ENCODE measurements around the gene XPC. TPM values are rescaled to one million over a fixed set of nuclear protein-coding genes. Genes with fewer than 3 reads are reported as not detected.

The XPC gene
- total and polyA plus RNA-seq, 2 of the 8 experiments (the other 6 are each of a cell fraction or from before 2014, with no cell fraction given) = 8.8 to 27.3 TPM

- H2BK12ac ChIP-seq (ENCODE audit: low read depth, low read length) = no peak overlapping the region
- DNase-seq (ENCODE audit: low read depth in 1 of 2, low spot score in 2 of 2) = peak; percentile 64 to 86
- H3K27me3 ChIP-seq (replicated peaks in 1 of 4; ENCODE audit: control insufficient read depth in 3 of 4, extremely low read depth in 1 of 4, insufficient read depth in 3 of 4, low read length in 3 of 4) = no peaks in the 10 kb centered on the region
- H3K9ac ChIP-seq (replicated peaks in 1 of 4; ENCODE audit: extremely low read depth in 1 of 4, low read depth in 3 of 4, low read length in 3 of 4) = peak overlapping the region in 3 of 4 experiments; percentile 0 to 58 (median 20); a peak in 4 of 7 replicates
- no peak overlapping the region for H3K56ac ChIP-seq (replicated peaks; ENCODE audit: insufficient read length, low read depth, low read length)
- H4K20me1 ChIP-seq (replicated peaks in 1 of 2; ENCODE audit: control insufficient read depth in 1 of 2, insufficient read depth in 2 of 2, low read length in 2 of 2) = no peaks in the 10 kb centered on the region
- no peak overlapping the region for H3K14ac ChIP-seq (ENCODE audit: insufficient read length)
- no peak overlapping the region for H2BK20ac ChIP-seq (ENCODE audit: low read length)
- peak overlapping the region; percentile 25 to 57 (median 42); a peak in 7 of 8 replicates for H3K4me3 ChIP-seq (ENCODE audit: extremely low read depth in 1 of 4, insufficient read depth in 2 of 4, low read depth in 3 of 4, low read length in 4 of 4)
- H3K18ac ChIP-seq (ENCODE audit: extremely low read depth, low read length) = no peak overlapping the region; the same call in 1 of the 2 replicates
- peak overlapping the region; percentile 59 to 83 for H3K4me2 ChIP-seq (ENCODE audit: insufficient read depth in 1 of 2, low read depth in 2 of 2, low read length in 2 of 2)
- WGBS, 2 experiments (ENCODE audit: extremely low coverage in 1 of 2, insufficient coverage in 1 of 2, insufficient read length in 1 of 2, insufficient replicate concordance in 2 of 2, low coverage in 1 of 2, low lambda C conversion rate in 2 of 2, missing lambda C conversion rate in 1 of 2) = 41% methylated on average over 22 of the region's 22 CpGs; no CpG with 5 or more reads in 1 of the 2 experiments
- no peak overlapping the region for H4K8ac ChIP-seq (ENCODE audit: extremely low read depth, insufficient read depth, low read length)
- H4K91ac ChIP-seq (replicated peaks; ENCODE audit: insufficient read length, low read length) = no peak overlapping the region
- peak overlapping the region; percentile 99 for H2AFZ ChIP-seq (ENCODE audit: low read length)
- H3K79me2 ChIP-seq (ENCODE audit: control insufficient read depth in 1 of 2, insufficient read depth in 2 of 2, low read length in 2 of 2) = no peaks in the 10 kb centered on the region
- no peak overlapping the region for H3K23ac ChIP-seq (ENCODE audit: insufficient read length)
- H3K79me1 ChIP-seq (ENCODE audit: low read depth, low read length) = no peaks in the 10 kb centered on the region
- POLR2A ChIA-PET (ENCODE audit: partially characterized antibody) = interaction anchor here (0.6 to 2.4 kb wide), 12 partner anchors 10 to 322 kb away, joined by 3 to 12 read pairs (median 4); partner anchors contain the start of genes LSM3 and XPC
- peaks cover 0 to 2% (median 0%) of the 10 kb centered on the region in 4 experiments; a peak in 3 of 7 replicates for H3K4me1 ChIP-seq (replicated peaks in 1 of 4; ENCODE audit: control insufficient read depth in 3 of 4, insufficient read depth in 4 of 4, low read length in 3 of 4)
- H4K5ac ChIP-seq (ENCODE audit: insufficient read length, low read depth, low read length) = peak overlapping the region; percentile 3
- H3K9me3 ChIP-seq (ENCODE audit: insufficient read depth in 2 of 2, low read depth in 1 of 2, low read length in 1 of 2) = peaks cover 0 to 4% of the 10 kb centered on the region in 2 experiments; a peak in 1 of 4 replicates
- no peak overlapping the region for H2AK5ac ChIP-seq (ENCODE audit: low read depth, low read length)
- H3K4ac ChIP-seq (replicated peaks; ENCODE audit: insufficient read length, low read depth, low read length) = no peak overlapping the region
- no peaks in the 10 kb centered on the region for H3K23me2 ChIP-seq (ENCODE audit: low read depth, low read length)
- CTCF ChIA-PET (ENCODE audit: partially characterized antibody) = interaction anchor here (0.6 to 11.1 kb wide), 14 partner anchors 7 to 704 kb away, joined by 3 to 157 read pairs (median 4); partner anchors contain the start of gene LSM3
- H2BK120ac ChIP-seq (replicated peaks; ENCODE audit: low read depth, low read length) = no peak overlapping the region
- 0 out of 2 replicates have a peak overlapping the region, but pooled peaks have one; percentile 11 for H2BK5ac ChIP-seq (ENCODE audit: low read depth, low read length)
- H3K27ac ChIP-seq (ENCODE audit: low read depth, low read length) = peak overlapping the region; percentile 4; the same call in 1 of the 2 replicates
- no peak overlapping the region for H2BK15ac ChIP-seq (ENCODE audit: low read length)
- FAIRE-seq = peak; percentile 57
- no peaks in the 10 kb centered on the region for H3K36me3 ChIP-seq (ENCODE audit: control insufficient read depth in 2 of 4, insufficient read depth in 4 of 4, low read length in 3 of 4)
- peak; percentile 46; the same call in 1 of the 2 replicates for TF ChIP-seq POLR2AphosphoS5 (IDR thresholded peaks at IDR 0.05; ENCODE audit: low read depth, low read length)
- TF ChIP-seq ASH2L (IDR thresholded peaks at IDR 0.05; ENCODE audit: low read length) = peak; percentile 12
- no peak for TF ChIP-seq BRCA1 (IDR thresholded peaks at IDR 0.05; ENCODE audit: low read depth, low read length)
- TF ChIP-seq ZNF274 (IDR thresholded peaks at IDR 0.05; ENCODE audit: borderline replicate concordance, extremely low read depth, low read length) = no peak
- TF ChIP-seq KDM4A (IDR thresholded peaks at IDR 0.05; ENCODE audit: low read depth, low read length, severe bottlenecking) = peak; percentile 57
- TF ChIP-seq SIN3A (conservative IDR thresholded peaks at IDR 0.05 in 1 of 2, IDR thresholded peaks at IDR 0.05 in 1 of 2; ENCODE audit: low read depth in 1 of 2, low read length in 2 of 2) = peak in 1 of 2 experiments; percentile 66; a peak in 1 of 4 replicates
- peak; percentile 58 to 66 for TF ChIP-seq RAD21 (IDR thresholded peaks at IDR 0.05 in 1 of 2, conservative IDR thresholded peaks at IDR 0.05 in 1 of 2; ENCODE audit: low read depth in 2 of 2, low read length in 2 of 2)
- peak; percentile 71 for TF ChIP-seq E2F6 (IDR thresholded peaks at IDR 0.05)
- peak in 1 of 2 experiments; percentile 49; a peak in 2 of 3 replicates for TF ChIP-seq POLR2A (IDR thresholded peaks at IDR 0.05; ENCODE audit: control extremely low read depth in 1 of 2, low read depth in 2 of 2, low read length in 2 of 2)
Observed at GRCh38 chr3:14216257-14217048, 38.1 kb upstream of the XPC start.

All from H1 (cell line).